ENCODE data around the gene IFI27L2. TPM values are rescaled to one million over a fixed set of nuclear protein-coding genes. Genes with fewer than 3 reads are reported as not detected.

Gene IFI27L2
- polyA plus RNA-seq, 1 donor from 2014 or later, result 23.7 TPM

DNA sequence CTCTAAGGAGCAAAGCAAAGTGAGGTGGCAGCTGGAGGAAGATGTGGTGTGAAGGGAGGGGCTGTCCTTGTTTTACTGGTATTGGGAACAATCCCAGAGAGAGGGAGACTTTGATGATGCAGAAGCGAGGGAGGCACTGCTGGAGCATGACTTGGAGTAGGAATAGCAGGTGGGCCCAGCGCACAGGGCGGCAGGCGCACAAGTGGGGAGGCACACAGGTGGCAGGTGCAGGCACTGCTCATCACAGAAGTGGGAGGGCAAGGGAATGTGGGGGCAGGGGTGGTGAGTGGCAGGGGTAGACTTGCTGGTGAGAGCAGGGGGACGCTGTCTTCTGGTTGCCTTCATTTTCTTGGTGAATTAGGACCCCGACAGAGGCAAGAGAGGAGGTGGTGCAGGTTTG lies 30.4 kb downstream of the IFI27L2 start:
- Histone ChIP-seq H3K36me3 (ENCODE audit: insufficient read depth, low read length) (no peaks in the 10 kb centered on the region), H4K20me1 (ENCODE audit: insufficient read depth) (no peaks in the 10 kb centered on the region), H3K79me2 (replicated peaks; ENCODE audit: insufficient read depth, low read length) (no peaks in the 10 kb centered on the region), H3K27ac (ENCODE audit: low read length) (no peak overlapping the region), H3K9ac (ENCODE audit: low read length) (no peak overlapping the region), H3K4me3 (ENCODE audit: low read length) (no peak overlapping the region), H3K9me2 (ENCODE audit: insufficient read depth, low read length) (no peaks in the 10 kb centered on the region), H2AFZ (ENCODE audit: low read depth, low read length) (no peak overlapping the region), H3K4me2 (ENCODE audit: low read length) (no peak overlapping the region), H3K27me3 (ENCODE audit: insufficient read depth, low read depth, low read length) (no peaks in the 10 kb centered on the region), H3F3A (ENCODE audit: insufficient read depth, low read length, poor library complexity, severe bottlenecking) (no peaks in the 10 kb centered on the region), H3K9me3 (ENCODE audit: low read length) (no peaks in the 10 kb centered on the region)
- no peak for TF ChIP-seq RAD21 (conservative IDR thresholded peaks at IDR 0.05)
- no peak for TF ChIP-seq MXI1 (conservative IDR thresholded peaks at IDR 0.05; ENCODE audit: poor library complexity, severe bottlenecking)
- TF ChIP-seq, protein P1, sequence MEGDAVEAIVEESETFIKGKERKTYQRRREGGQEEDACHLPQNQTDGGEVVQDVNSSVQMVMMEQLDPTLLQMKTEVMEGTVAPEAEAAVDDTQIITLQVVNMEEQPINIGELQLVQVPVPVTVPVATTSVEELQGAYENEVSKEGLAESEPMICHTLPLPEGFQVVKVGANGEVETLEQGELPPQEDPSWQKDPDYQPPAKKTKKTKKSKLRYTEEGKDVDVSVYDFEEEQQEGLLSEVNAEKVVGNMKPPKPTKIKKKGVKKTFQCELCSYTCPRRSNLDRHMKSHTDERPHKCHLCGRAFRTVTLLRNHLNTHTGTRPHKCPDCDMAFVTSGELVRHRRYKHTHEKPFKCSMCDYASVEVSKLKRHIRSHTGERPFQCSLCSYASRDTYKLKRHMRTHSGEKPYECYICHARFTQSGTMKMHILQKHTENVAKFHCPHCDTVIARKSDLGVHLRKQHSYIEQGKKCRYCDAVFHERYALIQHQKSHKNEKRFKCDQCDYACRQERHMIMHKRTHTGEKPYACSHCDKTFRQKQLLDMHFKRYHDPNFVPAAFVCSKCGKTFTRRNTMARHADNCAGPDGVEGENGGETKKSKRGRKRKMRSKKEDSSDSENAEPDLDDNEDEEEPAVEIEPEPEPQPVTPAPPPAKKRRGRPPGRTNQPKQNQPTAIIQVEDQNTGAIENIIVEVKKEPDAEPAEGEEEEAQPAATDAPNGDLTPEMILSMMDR (IDR thresholded peaks at IDR 0.05; ENCODE audit: poor library complexity, severe bottlenecking), result no peak
- no peak for TF ChIP-seq SMC3 (conservative IDR thresholded peaks at IDR 0.05; ENCODE audit: poor library complexity)
- TF ChIP-seq, protein P2, sequence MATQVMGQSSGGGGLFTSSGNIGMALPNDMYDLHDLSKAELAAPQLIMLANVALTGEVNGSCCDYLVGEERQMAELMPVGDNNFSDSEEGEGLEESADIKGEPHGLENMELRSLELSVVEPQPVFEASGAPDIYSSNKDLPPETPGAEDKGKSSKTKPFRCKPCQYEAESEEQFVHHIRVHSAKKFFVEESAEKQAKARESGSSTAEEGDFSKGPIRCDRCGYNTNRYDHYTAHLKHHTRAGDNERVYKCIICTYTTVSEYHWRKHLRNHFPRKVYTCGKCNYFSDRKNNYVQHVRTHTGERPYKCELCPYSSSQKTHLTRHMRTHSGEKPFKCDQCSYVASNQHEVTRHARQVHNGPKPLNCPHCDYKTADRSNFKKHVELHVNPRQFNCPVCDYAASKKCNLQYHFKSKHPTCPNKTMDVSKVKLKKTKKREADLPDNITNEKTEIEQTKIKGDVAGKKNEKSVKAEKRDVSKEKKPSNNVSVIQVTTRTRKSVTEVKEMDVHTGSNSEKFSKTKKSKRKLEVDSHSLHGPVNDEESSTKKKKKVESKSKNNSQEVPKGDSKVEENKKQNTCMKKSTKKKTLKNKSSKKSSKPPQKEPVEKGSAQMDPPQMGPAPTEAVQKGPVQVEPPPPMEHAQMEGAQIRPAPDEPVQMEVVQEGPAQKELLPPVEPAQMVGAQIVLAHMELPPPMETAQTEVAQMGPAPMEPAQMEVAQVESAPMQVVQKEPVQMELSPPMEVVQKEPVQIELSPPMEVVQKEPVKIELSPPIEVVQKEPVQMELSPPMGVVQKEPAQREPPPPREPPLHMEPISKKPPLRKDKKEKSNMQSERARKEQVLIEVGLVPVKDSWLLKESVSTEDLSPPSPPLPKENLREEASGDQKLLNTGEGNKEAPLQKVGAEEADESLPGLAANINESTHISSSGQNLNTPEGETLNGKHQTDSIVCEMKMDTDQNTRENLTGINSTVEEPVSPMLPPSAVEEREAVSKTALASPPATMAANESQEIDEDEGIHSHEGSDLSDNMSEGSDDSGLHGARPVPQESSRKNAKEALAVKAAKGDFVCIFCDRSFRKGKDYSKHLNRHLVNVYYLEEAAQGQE (IDR thresholded peaks at IDR 0.05; ENCODE audit: borderline replicate concordance), result no peak
- no peak for TF ChIP-seq POLR2AphosphoS5 (IDR thresholded peaks at IDR 0.05)
- no peak for TF ChIP-seq TAF1 (IDR thresholded peaks at IDR 0.05; ENCODE audit: low read depth)

DNA sequence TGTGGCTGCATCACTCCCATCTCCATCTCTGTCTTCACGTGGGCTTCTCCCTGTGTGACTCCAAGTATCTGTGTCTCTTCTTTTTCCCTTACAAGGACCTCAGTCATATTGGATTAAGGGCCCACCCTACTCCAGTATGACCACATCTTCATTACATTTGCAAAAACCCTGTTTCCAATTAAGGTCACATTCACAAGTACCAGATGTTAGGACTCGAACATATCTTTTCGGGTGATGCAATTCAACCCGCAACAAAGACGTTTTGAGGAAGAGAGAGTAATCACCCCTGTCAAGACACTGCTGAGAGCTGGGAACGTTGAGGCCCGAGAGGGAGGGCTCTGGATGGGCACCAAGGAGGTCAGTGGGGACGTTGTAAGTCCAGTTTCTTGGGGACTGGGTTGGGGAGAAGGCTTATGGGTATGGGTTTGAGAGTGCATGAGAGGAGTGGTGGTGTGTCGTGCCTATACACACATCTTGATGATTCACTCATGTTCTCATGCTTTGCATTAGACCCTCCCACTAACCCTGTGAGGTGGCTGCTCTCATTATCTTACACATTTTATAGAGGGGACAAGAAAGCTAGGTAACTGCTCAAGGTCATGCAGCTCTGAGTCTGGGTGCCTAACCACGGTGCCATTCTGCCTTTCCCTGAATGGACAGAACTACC lies 30.9 kb downstream of the IFI27L2 start:
- H3K27me3 ChIP-seq (ENCODE audit: insufficient read depth, low read depth, low read length), result no peaks in the 10 kb centered on the region
- H4K20me1 ChIP-seq (ENCODE audit: insufficient read depth), result no peaks in the 10 kb centered on the region
- no peak overlapping the region for H3K27ac ChIP-seq (ENCODE audit: low read length)
- no peak overlapping the region for H3K9ac ChIP-seq (ENCODE audit: low read length)
- no peaks in the 10 kb centered on the region for H3K9me3 ChIP-seq (ENCODE audit: low read length)
- H3K36me3 ChIP-seq (ENCODE audit: insufficient read depth, low read length), result no peaks in the 10 kb centered on the region
- H3F3A ChIP-seq (ENCODE audit: insufficient read depth, low read length, poor library complexity, severe bottlenecking), result no peaks in the 10 kb centered on the region
- no peaks in the 10 kb centered on the region for H3K79me2 ChIP-seq (replicated peaks; ENCODE audit: insufficient read depth, low read length)
- H3K9me2 ChIP-seq (ENCODE audit: insufficient read depth, low read length), result no peaks in the 10 kb centered on the region
- H2AFZ ChIP-seq (ENCODE audit: low read depth, low read length), result no peak overlapping the region
- TF ChIP-seq RAD21 (conservative IDR thresholded peaks at IDR 0.05) (no peak), POLR2AphosphoS5 (IDR thresholded peaks at IDR 0.05) (no peak), SMC3 (conservative IDR thresholded peaks at IDR 0.05; ENCODE audit: poor library complexity) (no peak), EZH2 (IDR thresholded peaks at IDR 0.05; ENCODE audit: borderline replicate concordance, insufficient read depth, low read length, poor library complexity, severe bottlenecking) (no peak), TAF1 (IDR thresholded peaks at IDR 0.05; ENCODE audit: low read depth) (no peak), MXI1 (conservative IDR thresholded peaks at IDR 0.05; ENCODE audit: poor library complexity, severe bottlenecking) (no peak), EP300 (conservative IDR thresholded peaks at IDR 0.05; ENCODE audit: poor library complexity, severe bottlenecking) (no peak)
- TF ChIP-seq, protein P2 (IDR thresholded peaks at IDR 0.05; ENCODE audit: borderline replicate concordance), result no peak
- TF ChIP-seq, protein P1 (IDR thresholded peaks at IDR 0.05; ENCODE audit: poor library complexity, severe bottlenecking), result no peak
- H3K4me2 ChIP-seq (ENCODE audit: low read length), result no peak overlapping the region
- no peak overlapping the region for H3K4me3 ChIP-seq (ENCODE audit: low read length)

Measured in neural cell (in vitro differentiated cells).